HCT116 (cell line): Measurements from ENCODE around the gene LRRD1. TPM values are rescaled to one million over a fixed set of nuclear protein-coding genes. Genes with fewer than 3 reads are reported as not detected.
"Not testable (repeated sequence)": the region's sequence is repeated elsewhere in the genome, so short reads cannot be mapped to it uniquely, and the experiment has no call there.

ENCODE experiments used
- ATAC-seq: fragments of 200-7000 bp; cut with Tn5 transposase; 2 replicates; pipeline ENCODE4 v1.9.1; 2020; ENCODE audit warnings: mild to moderate bottlenecking, moderate library complexity
- BruUV-seq: library from RNA; stranded (reverse); fragments of 400-500 nt; replicated peaks from 2 replicates; lab custom pipeline; 2021; lab: Mats Ljungman, UMichigan
- CTCF ChIA-PET: fragments of 300-600 bp; sonication (Branson Sonifier 250); formaldehyde crosslinking; loops from one replicate; lab custom pipeline; 2021; ENCODE audit warnings: antibody characterized with exemption; lab: Charles Lee
- POLR2A ChIA-PET: fragments of 300-600, 350-600 bp; sonication (Branson Sonifier 250); formaldehyde crosslinking; loops from one replicate; lab custom pipeline; 2021; ENCODE audit warnings: antibody characterized with exemption; lab: Charles Lee
- RAD21 ChIA-PET, 2 experiments: fragments of 300-600 bp; sonication (Branson Sonifier 250); formaldehyde crosslinking; loops; one replicate each; lab custom pipeline; 2023; ENCODE audit warnings: low total read pairs in 2 of 2; ENCODE audit not compliant: uncharacterized antibody in 2 of 2, unreplicated experiment in 2 of 2, low non-redundant PET in 1 of 2; lab: Charles Lee
- DNase-seq: peaks from one replicate; pipeline ENCODE4 v3.0.0-alpha.2; 2010; ENCODE audit warnings: low read depth, low spot score
- H2AFZ ChIP-seq: fragments of 200-600 bp; shearing (Covaris generic), sonication (generic); 2 replicates; pipeline ENCODE4 v1.6.1; 2017; ENCODE audit warnings: low read depth, mixed run types, mixed read lengths, antibody characterized with exemption, low read length; ENCODE audit not compliant: poor library complexity, severe bottlenecking
- H3K27ac ChIP-seq: 2 replicates; pipeline ENCODE4 v1.5.1; 2012; ENCODE audit warnings: low read depth, low read length
- H3K27me3 ChIP-seq: fragments of 200-600 bp; sonication (generic); 2 replicates; pipeline ENCODE4 v1.6.1; 2016; ENCODE audit warnings: mixed run types, low read length, mixed read lengths; ENCODE audit not compliant: insufficient read depth
- H3K36me3 ChIP-seq, 2 experiments: fragments of 200-500 bp in 1 of 2; fragments of 200-600 bp in 1 of 2; sonication (Bioruptor generic) in 1 of 2; sonication (generic) in 1 of 2; 2 replicates each; pipeline versions ENCODE4 v1.5.1 to v1.6.1; 2014 to 2016; ENCODE audit warnings: low read length in 2 of 2, inconsistent platforms in 1 of 2, mixed read lengths in 1 of 2, mixed run types in 1 of 2; ENCODE audit not compliant: insufficient read depth in 2 of 2, control insufficient read depth in 1 of 2
- H3K4me1 ChIP-seq, 2 experiments: fragments of 200-600 bp in 1 of 2; sonication (generic) in 1 of 2; 2 replicates each; pipeline versions ENCODE4 v1.5.1 to v1.6.1; 2012 to 2017; ENCODE audit warnings: low read length in 2 of 2, inconsistent platforms in 1 of 2, mild to moderate bottlenecking in 1 of 2, mixed read lengths in 1 of 2, mixed run types in 1 of 2, moderate library complexity in 1 of 2; ENCODE audit not compliant: insufficient read depth in 2 of 2, control insufficient read depth in 1 of 2
- H3K4me2 ChIP-seq: fragments of 200-600 bp; sonication (generic); 2 replicates; pipeline ENCODE4 v1.6.1; 2017; ENCODE audit warnings: mixed run types, low read length, mixed read lengths
- H3K4me3 ChIP-seq, 2 experiments: fragments of 200-600 bp in 1 of 2; sonication (generic) in 1 of 2; replicated peaks in 1 of 2; 2 replicates each; pipeline ENCODE4 v1.5.1; 2011 to 2016; ENCODE audit warnings: low read length in 2 of 2, control low read depth in 1 of 2, low read depth in 1 of 2, mild to moderate bottlenecking in 1 of 2, mixed read lengths in 1 of 2, mixed run types in 1 of 2
- H3K79me2 ChIP-seq: fragments of 200-600 bp; sonication (generic); 2 replicates; pipeline ENCODE4 v1.6.1; 2017; ENCODE audit warnings: mild to moderate bottlenecking, mixed run types, low read length, moderate library complexity, mixed read lengths; ENCODE audit not compliant: insufficient read depth
- H3K9ac ChIP-seq: fragments of 200-600 bp; sonication (generic); 2 replicates; pipeline ENCODE4 v1.6.1; 2016; ENCODE audit warnings: low read length, mixed read lengths
- H3K9me2 ChIP-seq: fragments of 200-600 bp; sonication (generic), shearing (Covaris generic); 2 replicates; pipeline ENCODE4 v1.6.1; 2017; ENCODE audit warnings: mixed run types, mild to moderate bottlenecking, moderate library complexity; ENCODE audit not compliant: insufficient read depth
- H3K9me3 ChIP-seq, 2 experiments: fragments of 200-500 bp in 1 of 2; fragments of 200-600 bp in 1 of 2; sonication (Bioruptor generic) in 1 of 2; sonication (generic) in 1 of 2; 2 replicates each; pipeline ENCODE4 v1.6.1; 2014 to 2017; ENCODE audit warnings: low read length in 2 of 2, mixed read lengths in 2 of 2, inconsistent platforms in 1 of 2, low read depth in 1 of 2, mild to moderate bottlenecking in 1 of 2, mixed run types in 1 of 2, moderate library complexity in 1 of 2; ENCODE audit not compliant: control insufficient read depth in 1 of 2, insufficient read depth in 1 of 2
- H4K20me1 ChIP-seq: fragments of 200-600 bp; sonication (generic), shearing (Covaris generic); 2 replicates; pipeline ENCODE4 v1.6.1; 2017; ENCODE audit warnings: mixed run types, mild to moderate bottlenecking, moderate library complexity; ENCODE audit not compliant: insufficient read depth
- SIN3A ChIP-seq: IDR thresholded peaks from 2 replicates; pipeline ENCODE4 v1.6.1; 2012; ENCODE audit warnings: low read depth
- TCF7L2 ChIP-seq: IDR thresholded peaks from 2 replicates; pipeline ENCODE4 v1.7.0; 2011; ENCODE audit warnings: borderline replicate concordance, inconsistent platforms; ENCODE audit not compliant: insufficient read depth, insufficient read length; ENCODE audit errors: extremely low read depth
- ZNF274 ChIP-seq: fragments of 200-500 bp; sonication (Bioruptor generic); IDR thresholded peaks from 2 replicates; pipeline ENCODE4 v1.6.1; 2014; ENCODE audit warnings: mild to moderate bottlenecking, low read depth, low read length, inconsistent platforms
- intact Hi-C: fragments of 100-400 bp; cut with micrococcal nuclease; formaldehyde crosslinking; loops from 2 replicates; pipeline ENCODE4 v1.10.0; 2022
- total RNA-seq: library from RNA; stranded (reverse); gene quantifications from one replicate; pipeline ENCODE4 v1.2.1, GENCODE V29; 2021; ENCODE audit not compliant: unreplicated experiment

Gene LRRD1
- total RNA-seq, 1 experiment from 2014 or later: not detected

DNA sequence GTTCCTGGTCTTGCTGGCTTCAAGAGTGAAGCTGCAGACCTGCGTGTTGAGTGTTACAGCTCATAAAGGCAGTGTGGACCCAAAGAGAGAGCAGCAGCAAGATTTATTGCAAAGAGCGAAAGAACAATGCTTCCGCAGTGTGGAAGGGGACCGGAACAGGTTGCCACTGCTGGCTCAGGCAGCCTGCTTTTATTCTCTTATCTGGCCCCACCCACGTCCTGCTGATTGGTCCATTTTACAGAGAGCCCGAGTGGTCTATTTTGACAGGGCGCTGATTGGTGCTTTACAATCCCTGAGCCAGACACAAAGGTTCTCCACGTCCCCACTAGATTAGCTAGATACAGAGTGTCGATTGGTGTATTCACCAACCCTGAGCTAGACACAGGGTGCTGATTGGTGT is 36.2 kb downstream of the LRRD1 start:
- ATAC-seq, H3K79me2 ChIP-seq, H3K27ac ChIP-seq, H4K20me1 ChIP-seq, H3K4me2 ChIP-seq, H3K9ac ChIP-seq, RAD21 ChIA-PET, H3K9me2 ChIP-seq, H3K9me3 ChIP-seq, DNase-seq, CTCF ChIA-PET, BruUV-seq, intact Hi-C loops, H3K4me3 ChIP-seq, H3K4me1 ChIP-seq, H3K36me3 ChIP-seq, POLR2A ChIA-PET, H3K27me3 ChIP-seq, H2AFZ ChIP-seq: not testable (repeated sequence)

DNA sequence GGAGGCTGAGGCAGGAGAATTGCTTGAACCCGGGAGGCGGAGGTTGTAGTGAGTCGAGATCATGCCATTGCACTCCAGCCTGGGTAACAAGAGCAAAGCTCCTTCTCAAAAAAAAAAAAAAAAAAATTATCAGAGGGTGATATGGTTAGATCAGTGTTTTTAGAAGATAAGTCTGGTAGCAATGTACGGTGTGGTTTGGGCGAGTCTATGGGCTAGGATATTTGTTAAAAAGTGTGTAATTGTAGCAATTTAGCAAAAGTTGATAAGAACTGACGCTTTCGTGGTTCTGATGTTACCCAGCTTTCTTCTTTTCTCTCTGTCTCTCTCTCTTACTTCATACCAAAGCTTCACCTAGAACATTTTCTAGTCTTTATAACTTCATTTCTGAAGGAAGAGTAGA is 37.8 kb downstream of the LRRD1 start:
- Histone ChIP-seq H3K36me3 (no peaks in the 10 kb centered on the region), H3K9me3 (no peaks in the 10 kb centered on the region), H3K4me2 (no peak overlapping the region), H3K9me2 (no peaks in the 10 kb centered on the region), H3K27me3 (no peaks in the 10 kb centered on the region), H3K4me1 (no peaks in the 10 kb centered on the region), H2AFZ (no peak overlapping the region), H3K9ac (no peak overlapping the region), H4K20me1 (no peaks in the 10 kb centered on the region), H3K4me3 (no peak overlapping the region), H3K27ac (no peak overlapping the region), H3K79me2 (no peaks in the 10 kb centered on the region)
- POLR2A ChIA-PET: no interaction called here
- BruUV-seq: no TSS peak
- no peak for DNase-seq
- RAD21 ChIA-PET: no interaction called here
- intact Hi-C loops: no loop called here
- CTCF ChIA-PET: no interaction called here
- TF ChIP-seq TCF7L2 (no peak), SIN3A (no peak), ZNF274 (no peak)
- no peak for ATAC-seq
